H1 (cell line): ENCODE data around the gene TECPR2. TPM values are rescaled to one million over a fixed set of nuclear protein-coding genes. Genes with fewer than 3 reads are reported as not detected.

Experiments used
- CHD7 ChIP-seq: fragments of 300-600 bp; sonication (generic); IDR thresholded peaks from 2 replicates; pipeline ENCODE4 v1.7.1; 2012; ENCODE audit warnings: low read length, moderate library complexity, mild to moderate bottlenecking, inconsistent platforms; ENCODE audit not compliant: insufficient replicate concordance
- EP300 ChIP-seq, 2 experiments: IDR thresholded peaks; 1 replicate in 1 of 2; 2 replicates in 1 of 2; pipeline ENCODE4 v1.6.1; 2011 to 2012; ENCODE audit warnings: low read depth in 2 of 2, low read length in 2 of 2, mild to moderate bottlenecking in 2 of 2, borderline replicate concordance in 1 of 2, inconsistent platforms in 1 of 2, moderate library complexity in 1 of 2
- MAX ChIP-seq: IDR thresholded peaks from 2 replicates; pipeline ENCODE4 v1.6.1; 2012; ENCODE audit warnings: inconsistent platforms
- PHF8 ChIP-seq: fragments of 200-600 bp; sonication (generic); conservative IDR thresholded peaks from 2 replicates; pipeline ENCODE4 v1.7.1; 2012; ENCODE audit warnings: low read depth, mild to moderate bottlenecking, inconsistent platforms, low read length, moderate library complexity
- RBBP5 ChIP-seq: IDR thresholded peaks from 2 replicates; pipeline ENCODE4 v1.7.1; 2012; ENCODE audit warnings: low read depth, mild to moderate bottlenecking, inconsistent platforms, low read length, moderate library complexity, borderline replicate concordance
- SIRT6 ChIP-seq: IDR thresholded peaks from one replicate; pipeline ENCODE4 v1.7.1; 2012; ENCODE audit warnings: low read length, inconsistent platforms
- SP1 ChIP-seq: IDR thresholded peaks from 2 replicates; pipeline ENCODE4 v1.6.1; 2011; ENCODE audit warnings: low read depth, low read length
- SRF ChIP-seq: IDR thresholded peaks from 2 replicates; pipeline ENCODE4 v1.6.1; 2011; ENCODE audit warnings: mild to moderate bottlenecking, low read depth, low read length, moderate library complexity
- TBP ChIP-seq: IDR thresholded peaks from 2 replicates; pipeline ENCODE4 v1.6.1; 2011; ENCODE audit warnings: low read depth, low read length, improper control_type of control experiment
- polyA plus RNA-seq, 7 experiments: library from polyadenylated mRNA; depleted of rRNA in 3 of 7; stranded (reverse) in 5 of 7; unstranded in 2 of 7; fragments of >200 nt in 5 of 7; fragments of 200-250 nt in 2 of 7; gene quantifications; 1 replicate in 5 of 7; 2 replicates in 1 of 7; 4 replicates in 1 of 7; pipeline versions ENCODE4 v1.2.1 to v1.2.3, GENCODE V29; 2011 to 2013; ENCODE audit warnings: missing spikeins in 2 of 7, mixed read lengths in 2 of 7
- total RNA-seq: library from RNA; stranded (reverse); fragmentation: NEBNext Ultra II Directional; extraction: Animal tissue kit (Norgen Biotek cat#: 25700); gene quantifications from 2 replicates; pipeline ENCODE4 v1.2.1, GENCODE V29; 2021

The TECPR2 gene
- total and polyA plus RNA-seq, 2 of the 8 experiments (the other 6 are each of a cell fraction or from before 2014, with no cell fraction given) = 6.8 to 19.4 TPM

GRCh38 chr14:102319351-102320032 lies 43.2 kb upstream of the TECPR2 start, which contains the start of gene ZNF839 (continued):
- TF ChIP-seq CHD7 (no peak), SIRT6 (no peak), SP1 (0 out of 2 replicates have a peak, but pooled peaks have one; percentile 30), TBP (peak; percentile 76), RBBP5 (peak; percentile 94; the same call in 1 of the 2 replicates), EP300 (IDR thresholded peaks at IDR 0.05; ENCODE audit: borderline replicate concordance in 1 of 2, low read depth in 2 of 2, low read length in 2 of 2) (no peak), SRF (0 out of 2 replicates have a peak, but pooled peaks have one; percentile 30), PHF8 (peak; percentile 59; the same call in 1 of the 2 replicates), MAX (0 out of 2 replicates have a peak, but pooled peaks have one; percentile 27)
